GM19468 (cell line): ENCODE data around the gene SP9.

Experiments used
- ATAC-seq: cut with Tn5 transposase; IDR thresholded peaks from one replicate; pipeline ENCODE4 v1.9.1; 2021; ENCODE audit warnings: mild to moderate bottlenecking, moderate library complexity, moderate number of reproducible peaks; ENCODE audit not compliant: unreplicated experiment; ENCODE audit errors: extremely low read depth

Gene SP9

GRCh38 chr2:174334781-174335251 lies at the start of gene SP9:
Gene SP9 (plus strand): TSS chr2:174334954. CDS start chr2:174335093, 139 bp downstream.
- ATAC-seq, result no peak

GRCh38 chr2:174286172-174286571 lies 48.6 kb upstream of the SP9 start:
- no peak for ATAC-seq

GRCh38 chr2:174292908-174293307 lies 41.8 kb upstream of the SP9 start:
- ATAC-seq, result no peak

- ATAC-seq, result no peak
Observed at GRCh38 chr2:174300114-174300513, 34.6 kb upstream of the SP9 start.

GRCh38 chr2:174312581-174313234 lies 22.0 kb upstream of the SP9 start:
- ATAC-seq, result no peak

GRCh38 chr2:174322149-174322548 lies 12.6 kb upstream of the SP9 start:
- ATAC-seq, result no peak

- ATAC-seq, result no peak
Observed at GRCh38 chr2:174322746-174323145, 12.0 kb upstream of the SP9 start.

GRCh38 chr2:174324530-174324929 lies 10.2 kb upstream of the SP9 start:
- ATAC-seq, result no peak

GRCh38 chr2:174325373-174326160 lies 9.2 kb upstream of the SP9 start:
- no peak for ATAC-seq

GRCh38 chr2:174326161-174327020 lies 8.4 kb upstream of the SP9 start:
- ATAC-seq, result no peak

- no peak for ATAC-seq
Observed at GRCh38 chr2:174327021-174327840, 7.5 kb upstream of the SP9 start.

GRCh38 chr2:174327841-174328113 lies 7.0 kb upstream of the SP9 start:
- no peak for ATAC-seq

- no peak for ATAC-seq
Observed at GRCh38 chr2:174328114-174328960, 6.4 kb upstream of the SP9 start.

GRCh38 chr2:174328961-174329715 lies 5.6 kb upstream of the SP9 start:
- no peak for ATAC-seq

GRCh38 chr2:174330945-174331594 lies 3.7 kb upstream of the SP9 start:
- ATAC-seq, result no peak

- ATAC-seq, result no peak
Observed at GRCh38 chr2:174331595-174332216, 3.0 kb upstream of the SP9 start.

GRCh38 chr2:174332217-174332963 lies 2.4 kb upstream of the SP9 start:
- ATAC-seq, result no peak
